Measurements from ENCODE around the gene USH1C.

DNA sequence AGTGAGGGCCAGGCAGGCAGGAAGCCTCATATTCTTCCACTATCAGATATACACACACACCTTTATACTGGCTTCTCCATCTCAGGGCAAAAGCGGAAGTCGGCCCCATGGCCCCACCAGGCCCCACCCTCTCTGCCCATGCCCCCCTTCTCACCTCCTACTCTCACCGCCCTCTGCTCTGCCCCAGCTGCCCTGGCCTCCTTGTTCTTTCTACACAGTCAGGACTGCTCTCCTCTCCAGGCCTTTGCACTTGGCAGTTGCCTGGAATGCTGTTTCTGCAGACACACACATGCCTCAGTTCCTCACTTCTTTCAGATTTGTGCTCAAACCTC lies 28.1 kb upstream of the USH1C start:
- no peak for TF ChIP-seq EP300 (IDR thresholded peaks at IDR 0.05)
- TF ChIP-seq, protein P1, sequence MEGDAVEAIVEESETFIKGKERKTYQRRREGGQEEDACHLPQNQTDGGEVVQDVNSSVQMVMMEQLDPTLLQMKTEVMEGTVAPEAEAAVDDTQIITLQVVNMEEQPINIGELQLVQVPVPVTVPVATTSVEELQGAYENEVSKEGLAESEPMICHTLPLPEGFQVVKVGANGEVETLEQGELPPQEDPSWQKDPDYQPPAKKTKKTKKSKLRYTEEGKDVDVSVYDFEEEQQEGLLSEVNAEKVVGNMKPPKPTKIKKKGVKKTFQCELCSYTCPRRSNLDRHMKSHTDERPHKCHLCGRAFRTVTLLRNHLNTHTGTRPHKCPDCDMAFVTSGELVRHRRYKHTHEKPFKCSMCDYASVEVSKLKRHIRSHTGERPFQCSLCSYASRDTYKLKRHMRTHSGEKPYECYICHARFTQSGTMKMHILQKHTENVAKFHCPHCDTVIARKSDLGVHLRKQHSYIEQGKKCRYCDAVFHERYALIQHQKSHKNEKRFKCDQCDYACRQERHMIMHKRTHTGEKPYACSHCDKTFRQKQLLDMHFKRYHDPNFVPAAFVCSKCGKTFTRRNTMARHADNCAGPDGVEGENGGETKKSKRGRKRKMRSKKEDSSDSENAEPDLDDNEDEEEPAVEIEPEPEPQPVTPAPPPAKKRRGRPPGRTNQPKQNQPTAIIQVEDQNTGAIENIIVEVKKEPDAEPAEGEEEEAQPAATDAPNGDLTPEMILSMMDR (IDR thresholded peaks at IDR 0.05) = no peak
